ENCODE data around the gene TGFBR1. TPM values are rescaled to one million over a fixed set of nuclear protein-coding genes. Genes with fewer than 3 reads are reported as not detected.

TGFBR1 gene
- total RNA-seq, 2 experiments from 2014 or later = 25.4 to 26.3 TPM

GRCh38 chr9:99069075-99069474 is 35.8 kb upstream of the TGFBR1 start:
- Mint-ChIP-seq H3K27me3 (no peaks in the 10 kb centered on the region), H3K4me3 (no peak overlapping the region), H3K9me3 (no peaks in the 10 kb centered on the region), H3K36me3 (no peaks in the 10 kb centered on the region), H3K4me1 (ENCODE audit: low read depth) (peaks cover 29% of the 10 kb centered on the region), H3K27ac (peak overlapping the region; percentile 73)
- ChIA-PET POLR2A (no interaction called here), CTCF (interaction anchor here (1.0 kb wide), 1 partner anchor 10 kb away, joined by 3 read pairs; no protein-coding TSS in a partner anchor)
- no peak for DNase-seq
- intact Hi-C loops (cut with micrococcal nuclease) = no loop called here

GRCh38 chr9:99069546-99069945 is 35.4 kb upstream of the TGFBR1 start:
- no peaks in the 10 kb centered on the region for H3K27me3 Mint-ChIP-seq
- intact Hi-C loops (cut with micrococcal nuclease) = no loop called here
- CTCF ChIA-PET = interaction anchor here (1.0 kb wide), 1 partner anchor 10 kb away, joined by 3 read pairs; no protein-coding TSS in a partner anchor
- no peak for DNase-seq
- H3K36me3 Mint-ChIP-seq = no peaks in the 10 kb centered on the region
- H3K27ac Mint-ChIP-seq = peak overlapping the region; percentile 73
- H3K4me1 Mint-ChIP-seq (ENCODE audit: low read depth) = peaks cover 26% of the 10 kb centered on the region
- H3K4me3 Mint-ChIP-seq = no peak overlapping the region
- POLR2A ChIA-PET = no interaction called here
- no peaks in the 10 kb centered on the region for H3K9me3 Mint-ChIP-seq

GRCh38 chr9:99070681-99071080 is 34.2 kb upstream of the TGFBR1 start:
- ChIA-PET CTCF (no interaction called here), POLR2A (no interaction called here)
- Mint-ChIP-seq H3K4me3 (no peak overlapping the region), H3K27me3 (no peaks in the 10 kb centered on the region), H3K4me1 (ENCODE audit: low read depth) (peaks cover 28% of the 10 kb centered on the region), H3K36me3 (no peaks in the 10 kb centered on the region), H3K9me3 (no peaks in the 10 kb centered on the region), H3K27ac (no peak overlapping the region)
- no peak for DNase-seq
- intact Hi-C loops (cut with micrococcal nuclease) = no loop called here

GRCh38 chr9:99071313-99072039 is 33.4 kb upstream of the TGFBR1 start:
- Mint-ChIP-seq H3K4me1 (ENCODE audit: low read depth) (peaks cover 33% of the 10 kb centered on the region), H3K27me3 (no peaks in the 10 kb centered on the region), H3K36me3 (no peaks in the 10 kb centered on the region), H3K27ac (no peak overlapping the region), H3K4me3 (no peak overlapping the region), H3K9me3 (no peaks in the 10 kb centered on the region)
- intact Hi-C loops (cut with micrococcal nuclease) = no loop called here
- POLR2A ChIA-PET = no interaction called here
- CTCF ChIA-PET = interaction anchor here (1.0 kb wide), 1 partner anchor 21 kb away, joined by 3 read pairs; no protein-coding TSS in a partner anchor
- no peak for DNase-seq

GRCh38 chr9:99072040-99072394 is 32.9 kb upstream of the TGFBR1 start:
- CTCF ChIA-PET = interaction anchor here (1.0 kb wide), 1 partner anchor 21 kb away, joined by 3 read pairs; no protein-coding TSS in a partner anchor
- Mint-ChIP-seq H3K27me3 (no peaks in the 10 kb centered on the region), H3K9me3 (no peaks in the 10 kb centered on the region), H3K36me3 (no peaks in the 10 kb centered on the region), H3K27ac (no peak overlapping the region), H3K4me1 (ENCODE audit: low read depth) (peaks cover 39% of the 10 kb centered on the region), H3K4me3 (no peak overlapping the region)
- POLR2A ChIA-PET = no interaction called here
- intact Hi-C loops (cut with micrococcal nuclease) = no loop called here
- no peak for DNase-seq

- Mint-ChIP-seq H3K9me3 (no peaks in the 10 kb centered on the region), H3K4me3 (no peak overlapping the region), H3K4me1 (ENCODE audit: low read depth) (peaks cover 44% of the 10 kb centered on the region), H3K36me3 (no peaks in the 10 kb centered on the region), H3K27ac (no peak overlapping the region), H3K27me3 (no peaks in the 10 kb centered on the region)
- POLR2A ChIA-PET = no interaction called here
- CTCF ChIA-PET = no interaction called here
- no peak for DNase-seq
- intact Hi-C loops (cut with micrococcal nuclease) = no loop called here
These were observed 31.6 kb upstream of the TGFBR1 start for GRCh38 chr9:99073347-99073746.

- no peak for DNase-seq
- CTCF ChIA-PET = no interaction called here
- H3K4me3 Mint-ChIP-seq = no peak overlapping the region
- POLR2A ChIA-PET = no interaction called here
- intact Hi-C loops (cut with micrococcal nuclease) = no loop called here
- H3K27ac Mint-ChIP-seq = no peak overlapping the region
- H3K36me3 Mint-ChIP-seq = no peaks in the 10 kb centered on the region
- peaks cover 37% of the 10 kb centered on the region for H3K4me1 Mint-ChIP-seq (ENCODE audit: low read depth)
- H3K27me3 Mint-ChIP-seq = no peaks in the 10 kb centered on the region
- H3K9me3 Mint-ChIP-seq = no peaks in the 10 kb centered on the region
These were observed 30.7 kb upstream of the TGFBR1 start for GRCh38 chr9:99073985-99074901.

GRCh38 chr9:99074902-99075245 is 30.0 kb upstream of the TGFBR1 start:
- CTCF ChIA-PET = no interaction called here
- Mint-ChIP-seq H3K4me1 (ENCODE audit: low read depth) (peaks cover 33% of the 10 kb centered on the region), H3K4me3 (no peak overlapping the region), H3K27ac (no peak overlapping the region), H3K9me3 (no peaks in the 10 kb centered on the region), H3K36me3 (no peaks in the 10 kb centered on the region), H3K27me3 (no peaks in the 10 kb centered on the region)
- intact Hi-C loops (cut with micrococcal nuclease) = no loop called here
- no peak for DNase-seq
- POLR2A ChIA-PET = no interaction called here

GRCh38 chr9:99075246-99075912 is 29.5 kb upstream of the TGFBR1 start:
- no peak overlapping the region for H3K27ac Mint-ChIP-seq
- H3K36me3 Mint-ChIP-seq = no peaks in the 10 kb centered on the region
- no peaks in the 10 kb centered on the region for H3K27me3 Mint-ChIP-seq
- peaks cover 32% of the 10 kb centered on the region for H3K4me1 Mint-ChIP-seq (ENCODE audit: low read depth)
- H3K9me3 Mint-ChIP-seq = no peaks in the 10 kb centered on the region
- ChIA-PET CTCF (no interaction called here), POLR2A (interaction anchor here (0.6 kb wide), 1 partner anchor 64 kb away, joined by 3 read pairs; no protein-coding TSS in a partner anchor)
- intact Hi-C loops (cut with micrococcal nuclease) = no loop called here
- no peak for DNase-seq
- no peak overlapping the region for H3K4me3 Mint-ChIP-seq

GRCh38 chr9:99076030-99076429 is 28.9 kb upstream of the TGFBR1 start:
- Mint-ChIP-seq H3K27me3 (no peaks in the 10 kb centered on the region), H3K4me1 (ENCODE audit: low read depth) (peaks cover 26% of the 10 kb centered on the region), H3K27ac (no peak overlapping the region), H3K4me3 (no peak overlapping the region), H3K9me3 (no peaks in the 10 kb centered on the region), H3K36me3 (no peaks in the 10 kb centered on the region)
- DNase-seq = no peak
- POLR2A ChIA-PET = interaction anchor here (0.6 kb wide), 1 partner anchor 65 kb away, joined by 3 read pairs; no protein-coding TSS in a partner anchor
- CTCF ChIA-PET = interaction anchor here (0.5 kb wide), 1 partner anchor 200 kb away, joined by 3 read pairs; no protein-coding TSS in a partner anchor
- intact Hi-C loops (cut with micrococcal nuclease) = loop anchor here (2.0 kb wide), 1 partner anchor 17 kb away; no protein-coding TSS in a partner anchor

GRCh38 chr9:99076483-99077171 is 28.3 kb upstream of the TGFBR1 start:
- no peaks in the 10 kb centered on the region for H3K27me3 Mint-ChIP-seq
- peak; percentile 44 for DNase-seq
- POLR2A ChIA-PET = interaction anchor here (0.7 kb wide), 1 partner anchor 29 kb away, joined by 3 read pairs; no protein-coding TSS in a partner anchor
- CTCF ChIA-PET = interaction anchor here (0.5 kb wide), 1 partner anchor 199 kb away, joined by 3 read pairs; no protein-coding TSS in a partner anchor
- H3K4me1 Mint-ChIP-seq (ENCODE audit: low read depth) = peaks cover 21% of the 10 kb centered on the region
- no peak overlapping the region for H3K4me3 Mint-ChIP-seq
- peak overlapping the region; percentile 38 for H3K27ac Mint-ChIP-seq
- no peaks in the 10 kb centered on the region for H3K36me3 Mint-ChIP-seq
- H3K9me3 Mint-ChIP-seq = no peaks in the 10 kb centered on the region
- intact Hi-C loops (cut with micrococcal nuclease) = loop anchor here (2.0 kb wide), 1 partner anchor 18 kb away; no protein-coding TSS in a partner anchor

All from activated CD4-positive, alpha-beta memory T cell treated with anti-CD3 and anti-CD28 coated beads for 36 hours (primary cell).